AG04449 (cell line): ENCODE data around the gene CMTM2.

Experiments
- CTCF ChIA-PET: fragments of 350-600 bp; formaldehyde crosslinking; extraction: SDS; loops from one replicate; lab custom pipeline; 2021; ENCODE audit warnings: antibody characterized with exemption; lab: Yijun Ruan, JAX
- POLR2A ChIA-PET: fragments of 400-600, 350-600 bp; formaldehyde crosslinking; extraction: SDS; loops from one replicate; lab custom pipeline; 2020; ENCODE audit warnings: antibody characterized with exemption, inconsistent platforms; lab: Yijun Ruan, JAX
- DNase-seq: peaks from one replicate; pipeline ENCODE4 v3.0.0-alpha.2; 2010; ENCODE audit warnings: low read depth, low spot score
- H3K4me3 ChIP-seq: 2 replicates; pipeline ENCODE4 v1.5.1; 2011; ENCODE audit warnings: low read depth, mild to moderate bottlenecking, control low read depth, low read length
- TF ChIP-seq, protein P1 (sequence below): IDR thresholded peaks from one replicate; pipeline ENCODE4 v1.5.1; 2011; ENCODE audit warnings: mild to moderate bottlenecking, moderate library complexity, low read length, control low read depth, inconsistent platforms; ENCODE audit not compliant: insufficient read depth; ENCODE audit errors: missing control alignments

Gene CMTM2, protein sequence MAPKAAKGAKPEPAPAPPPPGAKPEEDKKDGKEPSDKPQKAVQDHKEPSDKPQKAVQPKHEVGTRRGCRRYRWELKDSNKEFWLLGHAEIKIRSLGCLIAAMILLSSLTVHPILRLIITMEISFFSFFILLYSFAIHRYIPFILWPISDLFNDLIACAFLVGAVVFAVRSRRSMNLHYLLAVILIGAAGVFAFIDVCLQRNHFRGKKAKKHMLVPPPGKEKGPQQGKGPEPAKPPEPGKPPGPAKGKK

DNA sequence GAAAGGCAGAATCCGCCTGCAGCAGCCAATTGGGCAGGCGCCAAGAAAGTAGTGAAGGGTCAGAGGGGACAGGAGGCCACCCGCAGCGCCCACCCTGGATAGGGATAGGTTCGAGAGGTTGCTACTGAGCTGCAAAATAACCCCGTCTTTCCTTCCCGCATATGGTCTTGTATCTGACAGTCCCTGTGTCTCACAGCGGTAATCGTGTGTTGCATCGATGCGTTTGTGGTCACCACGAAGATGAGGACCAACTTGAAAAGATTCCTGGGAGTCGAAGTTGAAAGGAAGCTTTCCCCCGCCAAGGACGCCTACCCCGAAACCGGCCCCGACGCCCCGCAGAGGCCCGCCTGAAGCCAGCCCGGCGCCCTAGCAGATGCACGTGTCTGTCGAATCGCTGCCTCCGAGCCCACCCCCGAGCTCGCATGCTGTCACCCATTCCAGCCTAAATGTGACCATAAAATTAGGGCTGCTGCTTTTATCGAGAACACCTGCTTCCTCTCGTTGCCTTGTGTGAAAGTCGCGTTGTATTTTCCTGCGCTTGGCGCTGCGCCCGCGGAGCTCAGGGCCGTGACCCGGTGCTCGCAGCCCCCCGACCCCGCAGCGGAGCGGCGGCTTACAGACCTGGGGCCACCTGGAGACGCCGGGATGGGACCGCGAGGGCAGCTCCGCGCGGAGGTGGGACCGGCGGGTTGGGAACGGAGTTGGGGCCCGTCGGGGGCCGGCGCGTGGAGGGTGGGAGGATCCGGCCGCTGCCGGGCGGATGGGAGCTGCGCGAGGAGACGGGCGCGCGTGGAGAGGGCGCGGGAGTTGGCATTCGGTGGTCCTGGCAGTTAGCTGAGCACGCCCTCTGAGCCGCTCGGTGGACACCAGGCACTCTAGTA lies at the start of gene CMTM2:
CMTM2 (plus strand) TSS at position 813 of the 881 bp plus-strand sequence. CDS start 145 bp downstream, outside the sequence.
- TF ChIP-seq, protein P1, sequence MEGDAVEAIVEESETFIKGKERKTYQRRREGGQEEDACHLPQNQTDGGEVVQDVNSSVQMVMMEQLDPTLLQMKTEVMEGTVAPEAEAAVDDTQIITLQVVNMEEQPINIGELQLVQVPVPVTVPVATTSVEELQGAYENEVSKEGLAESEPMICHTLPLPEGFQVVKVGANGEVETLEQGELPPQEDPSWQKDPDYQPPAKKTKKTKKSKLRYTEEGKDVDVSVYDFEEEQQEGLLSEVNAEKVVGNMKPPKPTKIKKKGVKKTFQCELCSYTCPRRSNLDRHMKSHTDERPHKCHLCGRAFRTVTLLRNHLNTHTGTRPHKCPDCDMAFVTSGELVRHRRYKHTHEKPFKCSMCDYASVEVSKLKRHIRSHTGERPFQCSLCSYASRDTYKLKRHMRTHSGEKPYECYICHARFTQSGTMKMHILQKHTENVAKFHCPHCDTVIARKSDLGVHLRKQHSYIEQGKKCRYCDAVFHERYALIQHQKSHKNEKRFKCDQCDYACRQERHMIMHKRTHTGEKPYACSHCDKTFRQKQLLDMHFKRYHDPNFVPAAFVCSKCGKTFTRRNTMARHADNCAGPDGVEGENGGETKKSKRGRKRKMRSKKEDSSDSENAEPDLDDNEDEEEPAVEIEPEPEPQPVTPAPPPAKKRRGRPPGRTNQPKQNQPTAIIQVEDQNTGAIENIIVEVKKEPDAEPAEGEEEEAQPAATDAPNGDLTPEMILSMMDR = no peak
- CTCF ChIA-PET = interaction anchor here (0.9 to 3.8 kb wide), 8 partner anchors 8 to 72 kb away, joined by 3 to 21 read pairs (median 4); no protein-coding TSS in a partner anchor
- DNase-seq = no peak
- H3K4me3 ChIP-seq = no peak within 1 kb of the TSS
- POLR2A ChIA-PET = no interaction called here

DNA sequence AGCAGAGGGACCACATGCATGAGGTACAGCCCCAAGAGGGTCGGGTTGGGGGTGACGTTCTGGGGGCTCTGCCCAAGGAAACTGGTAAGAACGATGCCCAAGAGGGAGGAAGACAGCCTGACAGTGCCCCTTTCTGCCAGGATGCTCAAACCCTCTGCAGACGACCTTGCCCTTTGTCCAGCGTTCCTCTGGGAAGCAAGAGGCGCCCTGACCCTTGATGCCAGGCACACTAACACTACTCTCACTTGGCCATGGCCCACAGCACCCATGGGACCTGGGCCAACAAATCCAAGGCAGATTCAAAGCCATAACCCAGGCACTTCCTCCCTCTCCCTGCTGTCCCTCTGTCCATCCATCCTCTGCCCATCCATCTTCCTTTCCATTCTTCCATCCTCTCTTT lies 49.8 kb upstream of the CMTM2 start:
- TF ChIP-seq, protein P1 = no peak
- DNase-seq = no peak
- ChIA-PET CTCF (no interaction called here), POLR2A (no interaction called here)
- H3K4me3 ChIP-seq = no peak overlapping the region

DNA sequence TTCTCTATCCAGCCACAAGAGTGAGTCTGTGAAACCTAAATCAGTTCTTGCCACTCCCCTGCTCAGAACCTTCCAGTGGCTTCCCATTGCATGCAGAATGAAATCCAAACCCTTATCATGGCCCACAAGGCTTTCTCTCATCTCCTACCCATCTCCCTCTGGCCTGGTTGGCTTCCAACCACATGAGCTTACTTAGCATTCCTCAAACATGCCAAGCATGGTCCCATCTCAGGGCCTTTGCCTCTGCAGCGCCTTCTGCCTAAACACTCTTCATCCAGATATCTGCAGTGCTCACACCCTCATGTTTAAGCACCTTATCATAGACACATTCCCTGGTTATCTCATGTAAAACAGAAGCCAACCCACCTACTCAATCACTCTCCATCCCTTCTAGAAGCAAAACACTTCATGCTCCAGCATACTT lies 44.9 kb upstream of the CMTM2 start:
- ChIA-PET POLR2A (no interaction called here), CTCF (interaction anchor here (0.6 kb wide), 1 partner anchor 14 kb away, joined by 3 read pairs; no protein-coding TSS in a partner anchor)
- no peak overlapping the region for H3K4me3 ChIP-seq
- TF ChIP-seq, protein P1 = no peak
- no peak for DNase-seq

DNA sequence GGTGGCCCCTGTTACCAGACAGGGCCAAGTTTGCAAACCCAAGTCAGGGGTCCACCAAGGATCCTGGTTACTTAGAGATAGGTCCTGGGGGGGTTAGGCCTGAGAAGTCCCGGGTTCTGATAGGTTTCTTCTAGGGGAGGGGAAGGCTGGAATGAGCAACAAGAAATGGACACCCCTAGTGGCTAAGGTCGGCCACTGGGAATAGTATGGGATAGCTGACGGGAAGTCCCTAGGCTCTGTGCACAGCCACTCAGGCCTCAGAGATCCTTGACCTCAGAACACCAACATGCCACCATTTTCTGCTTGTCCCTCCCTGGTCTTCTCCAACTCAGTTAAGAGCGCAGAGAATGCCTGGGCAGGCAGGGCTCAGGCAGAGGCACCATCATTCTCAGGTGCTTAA lies 42.7 kb upstream of the CMTM2 start:
- ChIA-PET CTCF (no interaction called here), POLR2A (no interaction called here)
- TF ChIP-seq, protein P1 = no peak
- DNase-seq = no peak
- H3K4me3 ChIP-seq = no peak overlapping the region

DNA sequence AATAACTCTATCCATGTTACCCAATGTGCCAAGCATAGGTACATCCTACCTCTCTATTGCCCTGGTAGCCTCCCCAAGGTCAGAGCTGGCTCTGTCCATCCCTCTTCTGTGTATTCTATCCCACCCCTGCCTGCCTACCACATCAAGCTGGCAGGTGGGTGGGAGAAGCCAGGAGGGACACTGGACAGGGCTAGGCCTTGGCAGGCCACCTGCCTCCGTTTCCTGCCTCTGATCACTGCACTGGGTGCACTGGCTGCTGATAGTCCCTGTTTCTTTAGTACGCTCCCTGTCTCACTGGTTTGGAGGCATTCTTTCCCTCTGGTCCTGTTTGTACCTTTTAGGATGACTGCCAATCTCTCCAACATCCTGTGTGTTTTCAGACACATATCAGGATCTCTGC lies 42.0 kb upstream of the CMTM2 start:
- H3K4me3 ChIP-seq = no peak overlapping the region
- ChIA-PET POLR2A (no interaction called here), CTCF (no interaction called here)
- no peak for DNase-seq
- TF ChIP-seq, protein P1 = no peak

DNA sequence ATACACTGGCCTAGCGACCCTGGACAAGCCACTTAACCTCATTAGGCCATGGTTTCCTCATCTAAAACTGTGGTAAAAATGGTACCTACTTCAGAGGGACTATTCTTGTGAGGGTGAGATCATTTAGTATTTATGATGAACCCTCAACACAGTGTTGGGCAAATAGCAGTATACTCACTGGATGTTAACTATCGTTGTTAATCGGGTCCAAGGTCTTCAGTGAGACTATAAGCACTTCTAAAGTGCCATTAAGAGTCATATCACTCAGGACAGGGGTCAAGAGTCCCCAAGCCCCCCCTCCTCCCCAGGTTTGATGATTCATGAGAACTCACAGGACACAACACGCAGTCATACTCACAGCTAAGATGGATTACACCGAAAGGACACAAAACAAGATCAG lies 40.4 kb upstream of the CMTM2 start:
- CTCF ChIA-PET = interaction anchor here (1.0 kb wide), 1 partner anchor 13 kb away, joined by 4 read pairs; the partner anchor contains the start of gene CKLF
- POLR2A ChIA-PET = no interaction called here

More for the DNA sequence above, 40.4 kb upstream of the CMTM2 start:
- TF ChIP-seq, protein P1 = no peak
- DNase-seq = no peak
- H3K4me3 ChIP-seq = no peak overlapping the region
